HepG2 (cell line): ENCODE data around the gene HSDL1. TPM values are rescaled to one million over a fixed set of nuclear protein-coding genes. Genes with fewer than 3 reads are reported as not detected.

Experiments used
- ARNT ChIP-seq: fragments of 450-650 bp; IDR thresholded peaks from 2 replicates; pipeline ENCODE4 v1.6.1; 2017
- CBX5 ChIP-seq: sonication (generic); formaldehyde crosslinking; IDR thresholded peaks from 2 replicates; pipeline ENCODE4 v1.4.0; 2020; ENCODE audit warnings: missing genetic modification reagents, borderline replicate concordance
- CCDC6 ChIP-seq: sonication (generic); formaldehyde crosslinking; IDR thresholded peaks from 2 replicates; pipeline ENCODE4 v1.8.1; 2022; ENCODE audit warnings: mild to moderate bottlenecking, missing genetic modification reagents, moderate library complexity
- DMAP1 ChIP-seq: IDR thresholded peaks from 2 replicates; pipeline ENCODE4 v1.6.1; 2016
- DPF2 ChIP-seq: sonication (generic); formaldehyde crosslinking; IDR thresholded peaks from 2 replicates; pipeline ENCODE4 v1.4.0; 2020; ENCODE audit warnings: mild to moderate bottlenecking, low read depth, missing genetic modification reagents, borderline replicate concordance
- HOMEZ ChIP-seq: IDR thresholded peaks from 2 replicates; pipeline ENCODE4 v1.6.1; 2016; ENCODE audit warnings: low read depth
- MAFG ChIP-seq: sonication (generic); formaldehyde crosslinking; IDR thresholded peaks from 2 replicates; pipeline ENCODE4 v1.5.1; 2020; ENCODE audit warnings: mild to moderate bottlenecking, missing genetic modification reagents
- NCOA5 ChIP-seq: sonication (generic); formaldehyde crosslinking; IDR thresholded peaks from 2 replicates; pipeline ENCODE4 v1.4.0; 2020; ENCODE audit warnings: missing genetic modification reagents
- NR0B2 ChIP-seq: sonication (generic); formaldehyde crosslinking; IDR thresholded peaks from 2 replicates; pipeline ENCODE4 v1.4.0; 2020; ENCODE audit warnings: mild to moderate bottlenecking, missing genetic modification reagents
- NR2F6 ChIP-seq, 2 experiments: IDR thresholded peaks; 2 replicates each; pipeline ENCODE4 v1.6.1; 2016; ENCODE audit warnings: antibody characterized with exemption in 1 of 2, mild to moderate bottlenecking in 1 of 2
- PAX8 ChIP-seq: sonication (generic); formaldehyde crosslinking; IDR thresholded peaks from 2 replicates; pipeline ENCODE4 v1.8.0; 2022; ENCODE audit warnings: mild to moderate bottlenecking, missing genetic modification reagents, borderline replicate concordance
- RFX1 ChIP-seq: fragments of 450-650 bp; IDR thresholded peaks from 2 replicates; pipeline ENCODE4 v1.6.1; 2017
- SP1 ChIP-seq, 2 experiments: fragments of 450-650 bp in 1 of 2; sonication (generic) in 1 of 2; formaldehyde crosslinking in 1 of 2; IDR thresholded peaks; 2 replicates each; pipeline versions ENCODE4 v1.4.0 to v1.6.1; 2016 to 2020; ENCODE audit warnings: missing genetic modification reagents in 1 of 2
- TEAD3 ChIP-seq: optimal IDR thresholded peaks from 2 replicates; pipeline ENCODE3; 2016; ENCODE audit warnings: borderline replicate concordance
- ZFX ChIP-seq: sonication (generic); formaldehyde crosslinking; IDR thresholded peaks from 2 replicates; pipeline ENCODE4 v1.4.0; 2020; ENCODE audit warnings: mild to moderate bottlenecking, low read depth, missing genetic modification reagents, moderate library complexity
- ZNF260 ChIP-seq: sonication (generic); formaldehyde crosslinking; IDR thresholded peaks from 2 replicates; pipeline ENCODE4 v1.4.0; 2020; ENCODE audit warnings: missing genetic modification reagents, low read depth, mild to moderate bottlenecking, borderline replicate concordance
- ZNF280D ChIP-seq: sonication (generic); formaldehyde crosslinking; IDR thresholded peaks from 2 replicates; pipeline ENCODE4 v1.5.1; 2020; ENCODE audit warnings: mild to moderate bottlenecking, missing genetic modification reagents
- ZNF468 ChIP-seq: sonication (generic); formaldehyde crosslinking; IDR thresholded peaks from 2 replicates; pipeline ENCODE4 v1.8.0; 2022; ENCODE audit warnings: mild to moderate bottlenecking, moderate library complexity, missing genetic modification reagents
- ZNF512B ChIP-seq: sonication (generic); formaldehyde crosslinking; IDR thresholded peaks from 2 replicates; pipeline ENCODE4 v1.5.1; 2020; ENCODE audit warnings: missing genetic modification reagents, mild to moderate bottlenecking, borderline replicate concordance
- ZNF709 ChIP-seq: sonication (generic); formaldehyde crosslinking; IDR thresholded peaks from 2 replicates; pipeline ENCODE4 v1.5.0; 2020; ENCODE audit warnings: mild to moderate bottlenecking, missing genetic modification reagents
- ZNF776 ChIP-seq: sonication (generic); formaldehyde crosslinking; IDR thresholded peaks from 2 replicates; pipeline ENCODE4 v1.4.0; 2020; ENCODE audit warnings: mild to moderate bottlenecking, missing genetic modification reagents
- ZSCAN9 ChIP-seq: IDR thresholded peaks from 2 replicates; pipeline ENCODE4 v1.6.1; 2016; ENCODE audit warnings: borderline replicate concordance
- polyA plus RNA-seq, 8 experiments: library from polyadenylated mRNA; depleted of rRNA in 3 of 8; stranded (reverse) in 7 of 8; unstranded in 1 of 8; fragments of >200 nt; fragmentation: Illumina TruSeq in 4 of 8; extraction: Trizol in 4 of 8; gene quantifications; 2 replicates each; pipeline versions ENCODE4 v1.2.1 to v1.2.3, GENCODE V29; 2011 to 2016; ENCODE audit warnings: low read depth in 4 of 8, missing spikeins in 1 of 8, mixed read lengths in 1 of 8; ENCODE audit not compliant: insufficient read depth in 1 of 8
- total RNA-seq, 5 experiments: library from RNA; depleted of rRNA; stranded (reverse); fragments of >200 nt; fragmentation: Illumina TruSeq; extraction: Trizol; gene quantifications; 2 replicates each; pipeline ENCODE4 v1.2.3, GENCODE V29; 2016; ENCODE audit warnings: low read depth in 1 of 5

HSDL1 gene
- total and polyA plus RNA-seq, 2 of the 13 experiments (the other 11 are each of a cell fraction or from before 2014, with no cell fraction given): 49.2 to 49.7 TPM

- TF ChIP-seq ZNF512B (CRISPR knock-in tag) (no peak), NCOA5 (no peak), ZSCAN9 (CRISPR knock-in tag) (no peak), NR2F6 (IDR thresholded peaks at IDR 0.05) (no peak), NR2F6 (CRISPR knock-in tag; IDR thresholded peaks at IDR 0.05) (no peak), ZNF260 (no peak), ZNF468 (no peak), HOMEZ (CRISPR knock-in tag) (no peak), ZNF709 (CRISPR knock-in tag) (no peak), NR0B2 (CRISPR knock-in tag) (peak; percentile 33; the same call in 1 of the 2 replicates), ZFX (CRISPR knock-in tag) (peak; percentile 39), ZNF776 (CRISPR knock-in tag) (0 out of 2 replicates have a peak, but pooled peaks have one; percentile 20), DMAP1 (CRISPR knock-in tag) (peak; percentile 51; the same call in 1 of the 2 replicates), ZNF280D (no peak), MAFG (no peak), DPF2 (CRISPR knock-in tag) (no peak), TEAD3 (CRISPR knock-in tag) (no peak), SP1 (IDR thresholded peaks at IDR 0.05) (no peak), SP1 (CRISPR knock-in tag; IDR thresholded peaks at IDR 0.05) (peak; percentile 59), RFX1 (peak; percentile 99), CBX5 (CRISPR knock-in tag) (no peak), PAX8 (CRISPR knock-in tag) (no peak), CCDC6 (no peak), ARNT (no peak)
These were observed at the start of gene HSDL1, which contains the start of gene DNAAF1 (continued) for GRCh38 chr16:84144859-84145639.
